Measurements from ENCODE around the gene GPN2. TPM values are rescaled to one million over a fixed set of nuclear protein-coding genes. Genes with fewer than 3 reads are reported as not detected.
"Not testable (repeated sequence)": the region's sequence is repeated elsewhere in the genome, so short reads cannot be mapped to it uniquely, and the experiment has no call there.

The GPN2 gene
- total RNA-seq, 1 donor from 2014 or later, result 11.5 TPM

DNA sequence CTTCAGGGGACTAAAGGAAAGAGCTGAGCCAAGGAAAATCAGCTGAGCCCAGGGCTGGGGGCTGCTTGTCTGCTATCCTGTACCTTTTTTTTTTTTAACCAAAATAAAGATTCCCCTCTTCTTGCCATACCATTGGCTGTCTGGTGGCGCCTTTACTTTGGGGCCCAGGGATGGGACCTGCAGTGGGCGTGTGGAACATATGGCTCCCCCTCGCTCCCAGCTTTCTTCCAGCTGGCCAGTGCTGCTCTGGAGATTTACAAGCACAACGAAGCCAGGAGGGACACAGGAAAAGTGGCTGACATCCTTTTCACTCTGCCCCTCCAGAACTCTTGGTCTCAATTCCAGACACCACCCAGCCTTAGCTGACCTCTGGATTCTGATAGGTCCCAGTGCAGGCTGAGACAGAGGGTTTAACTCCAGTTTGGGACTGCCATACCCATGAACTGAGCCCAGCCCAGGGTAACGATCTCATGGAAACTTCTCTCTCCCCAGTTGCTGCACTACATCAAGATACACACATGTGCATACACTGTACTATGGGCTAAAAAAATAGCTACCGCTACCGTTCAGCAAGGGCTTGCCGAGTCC, 32.5 kb downstream of the GPN2 start:
- DNase-seq, result no peak

DNA sequence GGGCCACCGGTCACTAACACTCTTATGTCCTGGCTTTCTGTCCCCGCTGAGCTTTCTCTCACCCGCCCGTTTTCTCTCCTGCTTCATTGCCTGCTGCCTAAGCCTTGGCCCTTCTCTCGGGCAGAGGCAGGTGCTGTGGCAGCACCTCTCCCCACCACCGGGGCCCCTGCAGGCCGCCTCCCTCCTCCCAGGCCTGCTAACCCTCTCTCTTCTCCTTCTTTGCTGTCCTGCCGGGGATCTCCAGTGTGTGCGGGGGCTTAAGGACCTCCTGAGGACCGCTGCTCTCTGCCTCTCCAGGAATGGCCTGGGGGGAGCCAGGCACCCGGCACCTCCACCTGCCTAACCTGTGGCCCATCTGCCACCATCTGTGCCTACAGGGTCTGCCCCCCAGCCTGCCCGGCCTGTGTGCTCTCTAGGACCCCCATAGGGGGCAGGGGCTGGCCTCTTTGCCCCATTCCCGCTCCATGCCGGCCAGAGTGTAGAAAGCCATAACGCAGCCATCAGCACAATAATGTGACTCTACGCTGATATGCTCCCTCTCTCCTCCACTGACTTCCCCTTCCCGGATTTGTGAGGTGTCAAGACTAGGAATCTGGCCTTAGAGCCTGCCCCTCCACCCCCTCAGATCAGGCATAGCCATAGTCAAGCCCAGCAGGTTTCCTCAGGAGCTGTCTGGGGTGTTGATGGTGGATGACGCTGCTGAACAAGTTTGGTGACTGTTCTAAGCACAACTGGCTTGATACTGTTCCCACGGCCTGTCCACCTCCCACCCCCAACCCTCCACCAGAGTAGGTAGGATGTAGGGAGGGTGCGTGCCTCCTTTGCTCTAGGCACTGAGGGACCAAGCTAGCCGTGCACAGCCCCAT, 33.2 kb downstream of the GPN2 start:
- DNase-seq, result no peak

DNA sequence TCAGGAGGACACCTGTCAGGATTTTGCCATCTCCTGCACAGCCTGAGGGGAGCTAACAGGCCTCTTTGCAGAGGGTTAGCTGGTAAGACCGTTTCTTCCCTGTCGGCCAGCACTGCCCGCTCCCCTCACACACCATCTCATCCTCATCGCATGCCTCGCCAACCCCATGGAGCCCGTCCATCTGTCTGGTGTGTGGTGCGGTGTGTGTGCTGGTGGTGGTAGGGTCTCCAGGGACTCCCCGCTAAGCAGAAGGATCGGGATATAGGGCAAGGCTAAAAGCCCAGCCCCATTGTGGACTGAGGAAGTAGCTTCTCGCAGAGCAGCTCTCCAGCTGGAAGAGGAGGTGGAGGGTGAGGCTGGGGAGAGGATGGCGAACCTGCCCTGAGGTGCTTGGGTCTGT, 33.9 kb downstream of the GPN2 start:
- no peak for DNase-seq

DNA sequence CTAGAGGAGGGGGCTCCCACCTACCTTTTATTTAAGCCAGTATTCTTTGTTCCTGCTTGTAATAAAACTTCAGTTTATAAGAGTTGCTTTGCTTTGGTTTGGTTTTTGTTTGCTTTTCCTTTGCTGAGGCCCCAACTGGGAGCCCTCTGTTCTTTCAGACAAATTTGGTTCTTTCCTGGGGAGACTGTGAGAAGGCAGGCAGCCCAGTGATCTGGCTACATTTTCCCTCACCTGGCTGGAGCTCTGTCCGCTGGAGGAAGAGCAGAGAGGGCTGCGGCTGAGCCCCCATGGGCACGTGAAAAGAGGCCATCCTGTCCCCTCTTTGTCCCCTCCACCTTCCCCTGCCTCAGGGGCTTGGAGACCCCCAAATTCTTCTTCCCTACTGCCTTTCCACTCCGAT, 34.4 kb downstream of the GPN2 start:
- no peak for DNase-seq

DNA sequence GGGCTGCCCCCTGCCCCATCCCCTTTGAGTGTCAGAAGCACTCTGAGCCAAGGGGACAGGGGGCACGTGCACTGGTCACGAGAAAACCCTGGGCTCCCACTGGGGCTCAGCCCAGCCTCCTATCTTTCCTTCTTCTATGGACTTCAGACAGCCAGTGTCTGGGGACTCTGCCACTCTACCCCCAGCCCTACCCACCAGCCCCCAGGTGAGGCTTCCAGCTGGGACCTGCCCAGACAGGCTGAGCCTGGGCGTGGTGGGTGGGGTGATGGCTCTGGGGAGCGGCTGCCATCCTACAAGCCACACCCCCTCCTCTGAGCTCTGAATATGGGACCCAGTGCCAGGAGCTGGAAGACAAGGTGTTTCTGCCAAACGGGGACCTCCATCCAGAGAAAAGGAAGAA, 35.2 kb downstream of the GPN2 start:
- no peak for DNase-seq

DNA sequence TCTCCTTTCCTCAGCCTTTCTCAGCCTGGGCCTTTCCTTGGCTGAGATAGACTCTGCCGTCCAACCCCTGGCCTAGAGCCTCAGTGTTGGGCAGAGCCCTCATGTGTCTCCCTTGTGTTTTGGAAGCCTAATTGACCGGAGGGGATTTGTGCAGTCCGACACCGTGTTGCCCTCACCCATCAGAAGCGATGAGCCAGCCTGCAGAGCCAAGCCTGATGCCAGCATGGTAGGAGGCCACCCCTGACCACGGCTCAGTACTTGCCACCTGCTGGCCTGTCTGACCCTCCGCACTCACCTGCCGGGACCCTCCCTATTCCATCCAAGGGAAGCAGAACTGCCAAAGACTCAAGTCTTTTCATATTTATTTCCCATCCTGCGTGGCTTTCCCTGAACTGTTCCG, 36.5 kb downstream of the GPN2 start:
- DNase-seq, result no peak

DNA sequence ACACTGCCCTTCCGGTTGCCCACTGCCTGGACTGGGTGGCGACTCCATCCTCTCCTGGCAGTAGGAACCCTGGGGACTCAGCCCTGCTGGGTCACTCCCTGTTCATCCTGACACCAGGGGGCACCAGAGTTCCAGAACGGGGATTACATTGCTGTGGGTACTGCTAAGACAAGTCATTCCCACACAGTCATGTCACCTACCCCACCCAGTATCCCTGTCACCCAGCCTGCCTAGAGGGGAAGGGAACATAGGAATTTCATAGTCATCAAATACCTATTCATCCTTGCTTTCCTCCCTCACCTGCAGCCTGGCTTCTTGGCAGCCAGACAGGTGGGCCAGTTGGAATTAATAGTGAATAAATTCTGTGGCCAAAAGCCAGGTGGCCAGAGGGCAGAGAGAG, 36.9 kb downstream of the GPN2 start:
- DNase-seq, result peak; percentile 29

DNA sequence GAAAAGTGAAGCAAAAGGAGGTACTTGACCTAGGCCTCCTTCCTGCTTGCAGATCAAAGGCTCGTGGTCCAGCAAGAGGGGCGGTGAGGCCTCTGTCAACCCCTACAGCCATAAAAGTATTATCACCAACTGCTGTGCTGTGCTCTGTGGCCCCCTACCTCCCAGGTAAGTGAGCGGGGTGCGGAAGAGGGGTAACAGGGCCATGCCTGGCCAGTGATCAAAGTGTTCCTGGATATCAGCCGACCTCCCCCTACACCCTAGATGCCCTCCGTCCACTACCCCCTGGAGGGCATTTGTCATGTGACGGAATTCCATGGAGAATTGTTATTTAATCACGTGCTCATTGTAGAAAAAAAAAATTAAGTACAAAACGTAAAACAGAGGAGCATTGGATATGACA, 37.4 kb downstream of the GPN2 start:
- DNase-seq, result no peak

DNA sequence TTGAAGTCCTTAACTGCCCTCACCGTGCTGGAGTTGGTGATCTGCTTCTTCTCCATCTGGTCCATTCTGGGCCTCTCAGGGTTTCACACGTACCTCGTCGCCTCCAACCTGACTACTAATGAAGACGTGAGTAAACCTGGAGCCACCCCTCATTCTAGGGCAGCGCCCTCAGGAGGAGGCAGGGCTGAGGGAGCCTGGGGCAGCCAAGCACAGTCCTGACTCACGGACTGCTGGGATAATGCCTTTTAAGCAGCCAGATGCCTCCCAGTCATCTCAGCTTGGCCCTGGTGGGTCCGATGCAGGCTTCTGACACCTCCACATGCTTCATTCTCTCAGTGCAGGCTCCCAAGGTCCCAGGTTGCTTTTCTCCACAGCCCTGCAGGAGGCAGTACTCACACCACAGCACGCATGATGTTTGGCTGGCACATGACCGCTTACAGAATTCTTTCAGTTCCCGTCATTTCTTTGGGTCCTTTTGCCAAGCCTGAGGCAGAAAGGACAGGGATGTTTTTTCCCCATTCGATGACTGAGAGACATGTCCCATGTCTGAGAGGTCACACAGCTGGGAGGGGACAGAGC, 38.9 kb downstream of the GPN2 start:
- no peak for DNase-seq

DNA sequence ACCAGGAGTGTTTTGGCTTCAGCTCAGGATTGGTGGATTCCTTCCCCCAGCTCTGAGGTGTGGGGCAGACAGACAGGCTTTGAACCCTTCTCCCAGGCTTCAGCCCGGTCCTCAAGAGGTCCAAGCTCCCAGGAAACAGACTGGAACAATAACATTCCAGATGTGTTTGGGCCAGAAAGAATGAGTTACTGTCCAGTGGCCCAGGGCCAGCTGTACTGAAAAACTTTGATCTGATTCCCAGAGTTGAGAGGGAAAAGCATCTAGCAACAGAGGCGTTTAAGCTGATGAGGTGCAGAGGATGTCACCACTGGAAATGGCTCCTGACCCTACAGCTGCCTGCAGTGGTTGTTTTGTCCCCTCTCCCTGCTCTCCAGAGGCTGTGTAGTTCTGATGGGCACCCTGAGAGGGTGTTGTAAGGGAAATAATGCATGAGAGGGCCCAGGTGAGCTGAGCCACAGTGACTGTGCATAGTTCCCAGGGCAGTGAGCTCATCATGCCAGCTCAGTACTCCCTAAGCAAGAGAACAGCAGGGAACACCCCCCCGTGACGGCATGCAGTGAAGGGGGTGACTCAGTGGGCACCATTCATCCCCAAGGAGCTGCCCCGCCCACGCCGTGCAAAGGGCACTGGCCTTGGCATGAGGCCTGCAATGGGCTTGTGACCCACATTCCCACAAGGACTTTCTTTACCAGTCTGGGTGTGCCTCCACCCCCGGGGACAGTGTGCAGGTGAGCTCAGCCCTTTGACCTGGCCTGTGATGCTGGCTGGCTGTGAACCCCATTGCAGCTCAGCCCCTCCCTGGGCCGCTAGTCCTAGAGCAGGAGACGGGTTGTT, 40.9 kb downstream of the GPN2 start:
- DNase-seq, result peak; percentile 23

DNA sequence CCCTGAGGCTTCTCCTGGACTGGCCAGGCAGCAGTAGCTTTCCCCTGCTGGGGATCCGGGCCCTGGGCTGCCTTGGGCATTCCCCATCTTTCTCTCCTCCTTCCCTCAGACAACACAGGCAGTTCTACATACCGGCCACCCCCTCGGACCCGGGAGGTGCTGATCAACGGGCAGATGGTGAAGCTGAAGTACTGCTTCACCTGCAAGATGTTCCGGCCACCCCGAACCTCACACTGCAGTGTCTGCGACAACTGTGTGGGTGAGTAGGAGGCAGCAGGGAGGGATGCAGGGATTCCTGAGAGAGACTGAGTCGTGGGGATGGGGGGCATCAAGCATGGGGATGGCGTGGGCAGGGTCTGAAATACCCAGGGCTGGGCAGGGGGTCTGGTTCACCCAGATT, 41.6 kb downstream of the GPN2 start:
- no peak for DNase-seq

DNA sequence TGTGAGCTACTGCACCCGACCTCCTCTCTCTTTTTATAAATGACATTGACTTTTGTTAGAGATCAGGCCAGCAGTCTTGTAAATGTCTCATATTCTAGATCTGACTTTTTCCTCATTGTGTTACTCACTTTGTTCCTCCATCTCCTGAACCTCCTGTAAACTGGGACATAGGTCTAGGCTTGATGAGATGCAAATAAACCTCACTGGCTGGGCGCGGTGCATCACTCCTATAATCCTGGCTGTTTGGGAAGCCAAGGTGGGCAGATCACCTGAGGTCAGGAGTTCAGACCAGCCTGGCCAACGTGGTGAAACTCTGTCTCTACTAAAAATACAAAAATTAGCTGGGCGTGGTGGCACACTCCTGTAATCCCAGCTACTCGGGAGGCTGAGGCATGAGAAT, 42.3 kb downstream of the GPN2 start:
- not testable (repeated sequence) for DNase-seq

DNA sequence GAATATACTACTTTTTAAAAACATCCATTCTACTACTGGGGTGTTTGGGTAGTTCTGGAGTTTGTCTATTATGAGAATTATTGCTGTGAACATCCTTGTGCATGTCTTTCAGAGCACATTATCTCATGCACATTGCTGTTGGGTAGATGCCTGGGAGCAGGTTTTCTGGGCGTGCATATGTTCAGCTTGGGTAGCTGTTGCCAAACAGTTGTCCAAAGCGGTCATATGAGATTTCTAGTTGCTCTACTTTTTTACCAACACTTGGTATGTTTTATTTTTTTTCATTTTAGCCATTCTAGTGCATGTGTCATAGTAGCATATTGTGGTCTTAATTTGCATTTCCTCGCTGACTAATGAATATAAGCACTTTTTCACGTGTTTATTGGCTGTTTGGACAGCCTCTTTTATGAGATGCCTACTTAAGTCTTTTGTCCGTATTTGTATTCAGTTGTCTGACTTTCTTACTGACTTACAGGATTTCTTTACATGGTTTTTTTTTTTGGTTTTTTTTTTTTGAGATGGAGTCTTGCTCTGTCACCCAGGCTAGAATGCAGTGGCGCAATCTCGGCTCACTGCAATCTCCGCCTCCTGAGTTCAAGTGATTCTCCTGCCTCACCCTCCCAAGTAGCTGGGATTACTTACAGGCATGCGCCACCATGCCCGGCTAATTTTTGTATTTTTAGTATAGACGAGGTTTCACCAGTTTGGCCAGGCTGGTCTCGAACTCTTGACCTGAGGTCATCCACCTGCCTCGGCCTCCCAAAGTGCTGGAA, 45.5 kb downstream of the GPN2 start:
- DNase-seq, result no peak

DNA sequence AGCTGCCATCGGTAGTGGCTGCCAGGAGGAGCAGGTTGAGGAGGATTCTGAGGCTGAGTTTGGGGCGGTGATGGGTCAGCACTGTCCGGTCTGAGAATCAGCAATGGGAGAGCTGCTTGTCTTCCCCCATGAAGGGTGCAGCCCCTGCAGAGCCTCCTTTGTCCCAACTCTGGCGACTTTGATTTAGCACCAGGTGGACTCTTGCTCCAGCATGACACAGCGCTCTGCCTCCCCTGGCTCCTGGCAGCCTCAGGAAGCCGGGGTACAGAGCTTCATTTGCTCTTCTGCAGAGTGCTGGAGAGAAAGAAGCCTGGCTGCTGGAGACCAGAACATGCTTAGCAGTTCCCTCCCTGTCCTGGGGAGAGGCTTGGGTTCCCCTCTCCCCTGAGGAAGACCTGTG, 50.3 kb downstream of the GPN2 start:
- DNase-seq, result no peak

DNA sequence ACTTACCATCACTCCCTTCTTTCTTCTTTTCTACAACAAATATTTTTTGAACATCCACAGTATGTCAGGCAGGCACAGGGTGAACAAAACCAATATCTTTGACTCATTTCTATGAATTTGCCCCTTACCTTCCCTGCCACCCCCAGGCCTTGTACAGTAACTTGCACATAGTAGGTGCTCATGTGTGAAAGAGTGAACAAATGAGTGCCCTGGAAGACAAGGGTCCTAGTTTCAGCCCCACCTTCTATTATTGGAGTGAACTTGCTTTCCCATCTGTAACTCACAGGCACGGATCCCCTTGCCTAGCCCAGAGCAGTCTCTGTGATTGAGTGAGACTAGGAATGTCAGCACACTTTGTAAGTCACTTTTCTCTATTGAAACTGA, 50.8 kb downstream of the GPN2 start:
- no peak for DNase-seq

DNA sequence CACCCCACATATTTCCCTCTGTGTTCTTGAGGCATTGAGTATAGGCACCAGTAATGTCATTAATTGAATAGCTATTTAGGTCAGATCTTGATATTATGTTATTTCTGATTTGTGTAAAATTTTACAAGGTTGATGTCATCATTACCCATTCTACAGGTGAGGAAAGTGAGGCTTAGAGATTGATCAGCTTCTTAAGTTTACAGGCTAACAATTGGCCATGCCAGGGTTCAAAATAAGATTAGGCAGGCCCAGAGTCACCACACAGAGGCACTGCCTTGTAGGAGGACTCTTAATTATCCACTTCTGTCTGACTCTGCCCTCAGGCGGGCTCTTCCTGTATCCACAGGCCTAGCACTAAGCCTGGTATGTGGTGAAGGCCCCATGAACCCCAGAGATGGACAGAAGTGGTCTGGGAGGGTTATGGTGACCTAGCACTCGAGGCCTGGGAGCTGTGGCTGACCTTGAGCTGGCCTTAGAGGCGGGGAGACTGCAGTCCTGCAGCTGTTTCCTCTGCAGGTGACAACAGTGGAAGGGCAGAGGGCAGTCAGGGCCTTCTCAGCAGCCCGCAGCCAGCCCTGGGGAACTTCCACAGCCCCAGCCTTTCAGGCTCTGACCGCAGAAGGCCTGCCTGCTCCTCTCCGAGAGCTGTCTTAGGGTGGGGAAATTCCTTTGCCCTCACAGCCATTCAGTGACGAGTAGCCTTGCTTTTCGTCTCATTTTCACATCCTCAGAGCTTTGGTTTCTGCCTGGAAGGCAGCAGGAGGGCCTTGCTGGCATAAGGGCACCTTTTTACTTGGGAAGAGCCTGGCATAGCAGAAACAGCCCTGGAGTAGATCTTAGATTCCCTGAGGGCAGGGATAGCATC, 51.4 kb downstream of the GPN2 start:
- no peak for DNase-seq

DNA sequence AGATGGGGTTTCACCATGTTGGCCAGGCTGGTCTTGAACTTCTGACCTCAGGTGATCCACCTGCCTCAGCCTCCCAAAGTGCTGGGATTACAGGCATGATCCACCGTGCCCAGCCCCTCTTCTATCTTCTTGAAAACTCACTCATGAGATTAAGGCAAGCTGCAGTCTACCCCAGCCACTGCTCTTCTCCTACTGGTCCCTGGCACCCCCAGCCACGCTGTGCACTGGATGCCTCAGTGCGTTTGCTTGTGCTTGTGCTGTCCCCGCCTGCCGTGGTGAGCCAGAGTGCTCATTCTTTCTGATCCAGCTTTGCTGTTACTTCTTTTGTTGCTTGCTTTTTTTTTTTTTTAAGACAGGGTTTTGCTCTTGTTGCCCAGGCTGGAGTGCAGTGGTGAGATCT, 52.4 kb downstream of the GPN2 start:
- DNase-seq, result not testable (repeated sequence)

DNA sequence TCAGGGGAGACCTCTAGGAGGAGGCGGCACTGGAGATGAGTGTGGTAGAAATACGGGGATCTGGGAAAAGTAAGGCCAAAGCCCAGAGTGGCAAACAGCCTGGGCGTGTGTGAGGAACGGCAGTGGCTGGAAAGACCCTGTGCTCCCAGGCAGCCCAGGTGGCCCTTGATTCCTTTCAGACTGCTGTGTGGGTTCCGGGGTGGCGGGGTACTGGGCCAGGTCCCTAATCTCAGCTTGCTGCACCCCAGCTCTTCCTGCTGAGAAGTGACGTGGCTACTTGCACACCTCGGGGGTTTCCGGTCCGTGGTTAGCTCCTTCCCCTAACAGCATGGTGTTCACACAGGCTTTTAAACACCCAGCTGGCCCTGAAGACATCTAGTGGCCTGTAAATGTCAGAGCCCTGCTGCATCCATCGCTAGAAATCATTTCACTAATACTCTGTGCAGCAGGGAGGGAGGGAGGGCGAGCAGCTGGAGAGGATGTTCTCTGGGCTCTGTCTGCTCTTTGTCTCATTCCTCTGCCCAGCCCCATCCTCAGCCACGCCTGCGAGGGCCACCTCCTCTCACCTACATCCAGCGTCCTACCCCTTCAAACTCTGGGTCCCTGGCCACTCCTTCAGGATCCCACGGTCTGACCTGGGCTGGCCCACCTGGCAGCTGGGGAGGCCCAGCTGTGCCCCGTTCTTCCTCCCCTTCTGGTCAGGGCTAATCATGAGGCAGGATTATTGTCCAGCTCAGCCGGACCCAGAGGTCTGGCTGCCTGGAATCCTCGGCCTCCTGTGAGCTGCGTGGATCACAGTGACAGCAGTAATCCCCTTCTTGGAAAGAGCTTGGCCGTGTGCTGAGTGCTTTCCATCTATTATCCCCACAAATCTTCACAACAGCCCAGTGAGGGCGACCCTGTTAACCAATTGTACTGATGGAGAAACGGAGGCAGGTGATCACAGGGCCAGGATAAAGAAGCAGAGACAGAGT, 56.4 kb downstream of the GPN2 start:
- DNase-seq, result no peak

DNA sequence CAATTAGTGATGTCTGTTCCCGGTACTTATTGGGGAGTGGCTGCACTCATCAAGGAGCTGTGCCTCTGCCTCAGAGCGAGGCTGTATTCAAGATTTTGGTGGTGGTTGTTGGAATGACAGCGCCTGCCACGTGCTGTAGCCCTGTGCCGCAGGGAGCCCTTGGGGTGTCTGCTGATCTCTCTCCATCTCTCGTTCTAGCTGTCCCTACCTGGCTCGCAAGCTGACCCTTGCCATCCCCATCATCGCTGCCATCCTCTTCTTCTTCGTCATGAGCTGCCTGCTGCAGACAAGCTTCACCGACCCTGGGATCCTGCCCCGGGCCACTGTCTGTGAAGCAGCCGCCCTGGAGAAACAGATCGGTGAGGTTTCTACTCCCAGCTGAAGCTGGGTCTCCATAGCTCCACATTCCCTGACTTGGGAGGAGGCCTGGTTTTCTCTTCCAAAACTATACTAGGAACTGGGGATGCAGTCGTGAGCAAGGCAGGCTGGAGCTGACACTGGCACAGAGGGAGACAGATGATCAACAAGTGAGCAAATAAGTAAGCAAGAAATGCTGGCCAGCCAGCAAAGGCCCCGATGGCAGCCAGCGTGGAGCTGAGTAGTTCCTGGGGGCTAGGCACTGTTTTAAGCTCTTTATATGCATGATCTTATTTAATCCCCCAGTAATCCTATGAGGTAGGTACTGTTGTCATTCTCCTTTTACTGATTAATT, 57.7 kb downstream of the GPN2 start:
- no peak for DNase-seq
